CD1c-positive myeloid dendritic cell (primary cell): Measurements from ENCODE around the gene CACNA2D3.
"Not testable (repeated sequence)": the region's sequence is repeated elsewhere in the genome, so short reads cannot be mapped to it uniquely, and the experiment has no call there.

Experiments
- DNase-seq: peaks from one replicate; pipeline ENCODE4 v3.0.0-alpha.2; 2016; ENCODE audit errors: extremely low spot score

Gene CACNA2D3

GRCh38 chr3:54965746-54966145, 843.4 kb downstream of the CACNA2D3 start:
- DNase-seq: no peak

GRCh38 chr3:54966979-54967378, 844.6 kb downstream of the CACNA2D3 start:
- DNase-seq: no peak

- DNase-seq: peak; percentile 81
Observed at GRCh38 chr3:54967731-54968161, 845.4 kb downstream of the CACNA2D3 start.

GRCh38 chr3:54968546-54969172, 846.3 kb downstream of the CACNA2D3 start:
- no peak for DNase-seq

- DNase-seq: no peak
Observed at GRCh38 chr3:54969652-54970051, 847.3 kb downstream of the CACNA2D3 start.

GRCh38 chr3:54970895-54971294, 848.5 kb downstream of the CACNA2D3 start:
- DNase-seq: no peak

- DNase-seq: no peak
Observed at GRCh38 chr3:54977439-54977838, 855.1 kb downstream of the CACNA2D3 start.

GRCh38 chr3:54977946-54978345, 855.6 kb downstream of the CACNA2D3 start:
- not testable (repeated sequence) for DNase-seq

GRCh38 chr3:54982807-54983206, 860.5 kb downstream of the CACNA2D3 start:
- no peak for DNase-seq

- DNase-seq: no peak
Observed at GRCh38 chr3:54983266-54984099, 861.1 kb downstream of the CACNA2D3 start.

GRCh38 chr3:54985856-54986255, 863.5 kb downstream of the CACNA2D3 start:
- DNase-seq: peak; percentile 6

- peak; percentile 91 for DNase-seq
Observed at GRCh38 chr3:54986294-54986693, 863.9 kb downstream of the CACNA2D3 start.

- no peak for DNase-seq
Observed at GRCh38 chr3:54987719-54988118, 865.4 kb downstream of the CACNA2D3 start.

GRCh38 chr3:54988302-54988837, 866.0 kb downstream of the CACNA2D3 start:
- no peak for DNase-seq

GRCh38 chr3:54988838-54989630, 866.7 kb downstream of the CACNA2D3 start:
- peak; percentile 58 for DNase-seq

- DNase-seq: no peak
Observed at GRCh38 chr3:54994111-54994513, 871.8 kb downstream of the CACNA2D3 start.

- peak; percentile 39 for DNase-seq
Observed at GRCh38 chr3:54999159-54999558, 876.8 kb downstream of the CACNA2D3 start.

- no peak for DNase-seq
Observed at GRCh38 chr3:54999811-55000210, 877.5 kb downstream of the CACNA2D3 start.

GRCh38 chr3:55000546-55000945, 878.2 kb downstream of the CACNA2D3 start:
- no peak for DNase-seq

GRCh38 chr3:55000953-55001352, 878.6 kb downstream of the CACNA2D3 start:
- DNase-seq: no peak

GRCh38 chr3:55002416-55002930, 880.1 kb downstream of the CACNA2D3 start:
- no peak for DNase-seq

- no peak for DNase-seq
Observed at GRCh38 chr3:55006244-55006676, 883.9 kb downstream of the CACNA2D3 start.
